NCI-H1105 treated with DMSO at 0.1 percent for 48 hours (cell line): ENCODE data around the gene SCN8A.
"Not testable (repeated sequence)": the region's sequence is repeated elsewhere in the genome, so short reads cannot be mapped to it uniquely, and the experiment has no call there.

Experiments used
- DNase-seq: peaks from one replicate; lab custom pipeline; 2025; lab: John Stamatoyannopoulos, UW

The SCN8A gene

GRCh38 chr12:51771008-51771407 lies 180.0 kb downstream of the SCN8A start:
- DNase-seq = no peak

- no peak for DNase-seq
Observed at GRCh38 chr12:51773145-51773869, 182.3 kb downstream of the SCN8A start.

- DNase-seq = no peak
Observed at GRCh38 chr12:51774933-51775332, 183.9 kb downstream of the SCN8A start.

GRCh38 chr12:51777457-51777856 lies 186.4 kb downstream of the SCN8A start:
- DNase-seq = no peak

GRCh38 chr12:51777973-51778372 lies 186.9 kb downstream of the SCN8A start:
- no peak for DNase-seq

DNA sequence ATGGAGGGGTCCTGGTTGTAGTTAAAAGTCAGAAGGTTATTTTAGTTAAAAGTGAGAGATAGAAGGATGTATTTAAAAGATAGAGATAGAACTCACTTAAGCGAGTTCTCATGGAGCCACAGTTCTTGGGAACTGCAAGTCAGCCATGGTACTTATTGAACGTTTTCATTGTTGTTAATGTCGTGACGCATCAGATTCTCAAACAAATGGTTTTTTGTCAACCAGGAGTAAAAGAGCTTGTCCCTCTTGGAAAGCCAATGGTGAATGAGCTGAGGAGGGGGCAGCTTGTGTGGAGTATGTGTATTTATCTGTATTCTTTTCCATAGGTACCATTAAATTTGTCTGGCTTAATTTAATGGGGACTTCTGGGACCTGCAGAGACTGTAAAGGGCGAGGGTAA lies 188.8 kb downstream of the SCN8A start:
- DNase-seq = no peak

- no peak for DNase-seq
Observed at GRCh38 chr12:51784688-51785087, 193.7 kb downstream of the SCN8A start.

DNA sequence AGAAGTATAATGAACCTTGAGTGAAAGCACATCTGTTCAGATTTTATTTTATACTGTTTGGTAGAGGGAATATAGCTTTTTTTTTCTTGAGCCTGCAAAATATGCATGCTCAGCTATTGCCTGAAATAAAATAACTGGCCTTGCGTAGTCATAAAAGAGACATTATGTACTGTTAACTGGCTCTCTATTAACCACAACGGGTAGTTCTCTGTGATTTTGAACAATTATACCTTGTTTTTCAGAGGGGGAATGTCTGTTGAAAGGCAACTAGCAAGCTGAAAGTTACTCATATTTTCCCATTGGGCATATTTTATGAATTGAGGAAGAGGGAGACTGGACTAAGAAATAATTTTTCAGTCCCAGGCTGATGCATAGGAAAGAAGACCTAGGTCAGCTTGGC lies 194.9 kb downstream of the SCN8A start:
- DNase-seq = no peak

GRCh38 chr12:51788876-51789275 lies 197.8 kb downstream of the SCN8A start:
- DNase-seq = no peak

GRCh38 chr12:51792417-51792816 lies 201.4 kb downstream of the SCN8A start:
- no peak for DNase-seq

DNA sequence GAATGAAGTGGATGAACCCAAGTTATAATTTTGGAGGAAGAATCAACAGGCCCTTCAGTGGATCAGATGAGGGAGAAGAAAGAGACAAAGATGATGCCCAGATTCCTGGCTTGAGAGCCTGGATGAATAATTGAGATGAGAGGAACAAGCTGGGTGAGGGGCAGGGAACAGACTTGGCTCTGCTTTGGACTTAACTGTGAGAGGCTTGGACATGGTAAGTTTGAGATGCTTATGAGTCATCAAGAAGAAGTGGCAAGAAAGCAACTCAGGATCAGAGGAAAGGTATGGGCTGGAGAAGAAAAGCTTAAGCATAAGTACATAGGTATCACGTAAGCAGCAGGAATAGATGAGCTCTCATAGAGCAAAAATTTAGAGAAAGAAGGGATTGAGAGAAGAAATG lies 202.2 kb downstream of the SCN8A start:
- DNase-seq = no peak

- no peak for DNase-seq
Observed at GRCh38 chr12:51797301-51797700, 206.3 kb downstream of the SCN8A start.

GRCh38 chr12:51798051-51798450 lies 207.0 kb downstream of the SCN8A start:
- not testable (repeated sequence) for DNase-seq

DNA sequence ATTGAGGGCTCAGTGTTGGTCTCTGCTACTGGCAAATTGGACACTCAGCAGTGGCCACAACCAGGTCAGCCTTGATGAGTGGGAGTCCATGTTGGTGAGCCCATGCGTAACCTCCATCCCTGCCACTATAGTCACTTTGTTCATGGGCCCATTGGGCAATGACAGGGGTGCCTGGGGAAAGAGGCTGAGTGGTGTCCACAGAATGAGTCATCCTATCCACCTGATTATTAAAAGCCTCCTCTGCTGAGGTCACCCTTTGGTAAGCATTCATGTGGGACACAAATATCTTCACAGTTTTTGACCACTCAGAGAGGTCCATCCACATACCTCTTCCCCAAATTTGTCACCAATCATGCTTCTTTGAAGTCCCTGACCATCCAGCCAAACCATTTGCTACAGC lies 207.5 kb downstream of the SCN8A start:
- DNase-seq = no peak

DNA sequence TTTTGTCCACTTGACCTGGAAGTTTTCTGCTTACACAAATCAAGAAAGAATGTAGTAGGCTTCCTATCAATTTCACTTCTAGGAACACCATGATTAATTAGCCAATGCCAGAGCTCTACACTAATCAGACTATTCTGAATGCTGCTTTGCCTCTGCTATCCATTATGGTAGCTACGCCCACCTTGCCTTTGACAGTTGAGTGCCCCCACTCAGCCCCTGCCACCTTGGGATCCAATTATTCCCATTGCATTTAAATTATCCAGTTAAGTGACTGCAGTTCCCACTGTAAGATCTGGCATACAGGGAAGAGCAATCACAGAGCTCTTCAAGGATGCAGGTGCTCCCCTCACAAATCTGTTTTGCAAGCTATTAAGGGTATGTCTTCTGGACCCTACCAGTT lies 210.0 kb downstream of the SCN8A start:
- DNase-seq = no peak

- no peak for DNase-seq
Observed at GRCh38 chr12:51806896-51807295, 215.9 kb downstream of the SCN8A start.

- DNase-seq = no peak
Observed at GRCh38 chr12:51809193-51809592, 218.2 kb downstream of the SCN8A start.

- DNase-seq = no peak
Observed at GRCh38 chr12:51811203-51812202, 220.5 kb downstream of the SCN8A start.

- no peak for DNase-seq
Observed at GRCh38 chr12:51812871-51813270, 221.8 kb downstream of the SCN8A start.

DNA sequence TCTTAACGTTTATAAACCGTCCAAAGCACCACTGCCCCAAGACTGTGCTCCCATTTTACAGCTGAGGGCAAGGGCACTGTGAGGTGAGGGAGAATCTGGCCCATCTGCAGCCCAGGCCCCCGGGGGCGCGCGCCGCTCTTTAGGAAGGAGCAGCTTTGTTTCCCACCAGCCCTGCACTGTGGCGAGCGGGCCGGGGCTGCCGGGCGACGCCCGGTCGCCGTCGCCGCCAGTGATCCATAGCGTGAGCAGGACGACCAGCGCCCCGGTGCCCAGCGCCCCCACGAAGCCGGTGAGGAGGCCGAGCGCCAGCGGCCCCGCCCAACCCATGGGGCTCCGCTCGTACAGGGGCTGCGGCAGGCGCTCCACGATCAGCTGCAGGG lies 222.9 kb downstream of the SCN8A start:
- no peak for DNase-seq

DNA sequence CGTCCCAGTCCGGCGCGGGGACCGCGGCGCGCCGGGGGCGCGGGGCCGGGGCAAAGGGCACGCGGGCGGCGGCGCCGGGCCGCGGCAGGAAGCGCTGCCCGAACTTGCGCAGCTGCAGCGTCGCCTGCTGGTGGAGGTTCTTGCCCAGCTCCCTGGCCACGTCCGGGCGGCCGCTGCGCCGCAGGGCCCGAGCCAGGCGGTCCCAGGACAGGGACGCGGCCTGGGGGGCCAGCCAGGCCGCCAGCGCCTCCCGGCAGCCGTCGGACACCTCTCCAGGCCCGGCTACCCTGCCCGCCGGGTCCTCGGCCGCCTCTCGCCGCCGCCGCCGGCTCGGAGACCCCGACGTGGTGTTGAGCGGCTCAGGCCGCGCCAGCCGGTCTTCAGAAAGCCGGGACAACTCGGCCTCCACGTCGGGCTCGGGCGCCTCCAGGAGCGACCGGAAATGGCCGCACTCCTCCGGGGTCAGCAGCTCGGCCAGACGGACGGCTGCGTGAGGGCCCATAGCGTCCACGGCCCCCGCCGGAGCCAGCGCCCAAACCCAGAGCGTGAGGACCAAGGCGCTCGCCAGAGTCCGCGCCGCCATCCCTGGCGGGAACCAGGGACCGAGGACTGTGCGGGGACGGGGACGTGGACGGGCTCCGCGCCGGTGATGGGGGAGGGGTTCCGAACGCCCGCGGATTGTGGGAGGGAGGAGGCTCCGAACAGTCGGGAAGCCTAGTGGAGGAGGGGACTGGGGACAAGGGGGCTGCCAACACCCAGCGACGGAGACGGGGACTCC lies 223.5 kb downstream of the SCN8A start:
- DNase-seq = peak; percentile 32

DNA sequence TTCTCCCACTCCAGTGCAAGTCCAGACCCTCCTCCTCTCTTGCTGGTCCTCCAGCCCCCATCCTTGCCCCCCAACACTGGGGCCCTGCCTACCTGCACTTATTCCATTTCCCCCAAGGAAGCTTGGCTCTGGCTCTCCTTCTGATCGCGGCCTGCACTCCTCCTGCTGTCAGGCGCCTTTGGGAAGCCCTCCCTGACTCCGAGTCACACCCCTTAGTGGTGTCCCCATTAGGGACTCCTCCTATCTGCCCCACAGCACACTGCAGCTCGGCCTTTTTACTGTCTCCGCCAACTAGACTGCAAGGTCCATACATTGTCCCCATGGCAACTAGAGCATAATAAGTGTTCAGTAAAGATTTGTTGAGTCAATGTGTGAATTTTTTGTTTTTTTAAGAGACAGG lies 224.5 kb downstream of the SCN8A start:
- DNase-seq = no peak
